Smooth muscle cell (in vitro differentiated cells): ENCODE measurements around the gene LMX1B. TPM values are rescaled to one million over a fixed set of nuclear protein-coding genes. Genes with fewer than 3 reads are reported as not detected.

Experiments used
- DNase-seq: peaks from one replicate; lab custom pipeline; 2025; ENCODE audit not compliant: unreplicated experiment; lab: John Stamatoyannopoulos, UW
- H2AFZ ChIP-seq: fragments of 200-600 bp; sonication (generic); 2 replicates; pipeline ENCODE4 v1.6.0; 2016; ENCODE audit warnings: antibody characterized with exemption, low read depth, mild to moderate bottlenecking
- H3F3A ChIP-seq: fragments of 200-600 bp; sonication (generic); 2 replicates; pipeline ENCODE4 v1.6.0; 2017; ENCODE audit warnings: antibody characterized with exemption, low read depth
- H3K27ac ChIP-seq: fragments of 200-600 bp; sonication (generic); 2 replicates; pipeline ENCODE4 v1.5.1; 2016; ENCODE audit warnings: low read depth, mild to moderate bottlenecking
- H3K27me3 ChIP-seq: fragments of 200-600 bp; sonication (generic); 2 replicates; pipeline ENCODE4 v1.6.1; 2016; ENCODE audit warnings: low read depth, mild to moderate bottlenecking
- H3K36me3 ChIP-seq: fragments of 200-600 bp; sonication (generic); 2 replicates; pipeline ENCODE4 v1.5.1; 2016; ENCODE audit warnings: low read depth
- H3K4me1 ChIP-seq: fragments of 200-600 bp; sonication (generic); 2 replicates; pipeline ENCODE4 v1.5.1; 2016; ENCODE audit warnings: low read depth
- H3K4me2 ChIP-seq: fragments of 200-600 bp; sonication (generic); 2 replicates; pipeline ENCODE4 v1.6.0; 2016; ENCODE audit warnings: mild to moderate bottlenecking
- H3K4me3 ChIP-seq: fragments of 200-600 bp; sonication (generic); 2 replicates; pipeline ENCODE4 v1.5.1; 2016; ENCODE audit warnings: mild to moderate bottlenecking
- H3K79me2 ChIP-seq: fragments of 200-600 bp; sonication (generic); 2 replicates; pipeline ENCODE4 v1.6.0; 2016; ENCODE audit warnings: low read depth, mild to moderate bottlenecking
- H3K9ac ChIP-seq: fragments of 200-600 bp; sonication (generic); 2 replicates; pipeline ENCODE4 v1.6.0; 2016; ENCODE audit warnings: low read depth
- H3K9me3 ChIP-seq: fragments of 200-600 bp; sonication (generic); replicated peaks from 2 replicates; pipeline ENCODE4 v1.5.1; 2016; ENCODE audit warnings: low read depth
- H4K20me1 ChIP-seq: fragments of 200-600 bp; sonication (generic); 2 replicates; pipeline ENCODE4 v1.6.0; 2016; ENCODE audit warnings: low read depth
- WGBS: methylation state at CpG from one replicate; pipeline ENCODE4 v1.1.7; 2016; ENCODE audit warnings: low lambda C conversion rate; 5-methylcytosine and 5-hydroxymethylcytosine counted together
- polyA plus RNA-seq: library from polyadenylated mRNA; unstranded; fragments of >200 nt; fragmentation: Nextera tagmentation; extraction: Ambion mirVana; gene quantifications from 2 replicates; pipeline ENCODE4 v1.2.1, GENCODE V29; 2016
- total RNA-seq: library from RNA; depleted of rRNA; stranded (reverse); fragments of >200 nt; gene quantifications from 2 replicates; pipeline ENCODE4 v1.2.3, GENCODE V29; 2014
- TF ChIP-seq, protein P1 (sequence below): fragments of 200-600 bp; sonication (generic); IDR thresholded peaks from 2 replicates; pipeline ENCODE4 v1.5.1; 2017; ENCODE audit warnings: borderline replicate concordance, mild to moderate bottlenecking, antibody characterized with exemption; ENCODE audit not compliant: insufficient read depth, poor library complexity, severe bottlenecking

LMX1B gene
- total and polyA plus RNA-seq, 2 experiments from 2014 or later: not detected

DNA sequence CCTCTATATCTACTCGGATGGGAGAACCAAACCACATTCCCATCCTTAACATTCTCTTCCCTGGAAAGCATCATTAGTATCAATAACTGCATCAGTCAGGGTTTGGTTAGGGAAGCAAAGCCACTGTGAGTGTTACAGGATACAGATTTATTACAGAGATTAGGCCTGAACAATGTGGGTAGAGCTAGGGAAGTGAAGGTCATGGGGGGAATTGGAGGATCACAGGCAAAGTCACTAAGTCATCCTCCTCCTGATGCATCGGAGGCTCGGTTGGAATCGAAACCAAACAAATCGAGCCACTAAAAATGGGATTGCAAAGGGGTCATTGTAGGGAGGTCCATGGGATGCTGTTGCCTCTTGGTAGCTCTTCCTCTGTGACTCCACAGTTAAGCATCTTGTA, 129.3 kb downstream of the LMX1B start:
- Histone ChIP-seq H2AFZ (no peak overlapping the region), H3F3A (no peaks in the 10 kb centered on the region), H3K4me2 (no peak overlapping the region), H3K79me2 (no peaks in the 10 kb centered on the region), H3K27me3 (peaks cover 36% of the 10 kb centered on the region), H3K4me3 (no peak overlapping the region), H3K27ac (no peak overlapping the region), H3K9me3 (no peaks in the 10 kb centered on the region), H3K36me3 (no peaks in the 10 kb centered on the region), H3K9ac (no peak overlapping the region), H3K4me1 (no peaks in the 10 kb centered on the region), H4K20me1 (no peaks in the 10 kb centered on the region)
- TF ChIP-seq, protein P1, sequence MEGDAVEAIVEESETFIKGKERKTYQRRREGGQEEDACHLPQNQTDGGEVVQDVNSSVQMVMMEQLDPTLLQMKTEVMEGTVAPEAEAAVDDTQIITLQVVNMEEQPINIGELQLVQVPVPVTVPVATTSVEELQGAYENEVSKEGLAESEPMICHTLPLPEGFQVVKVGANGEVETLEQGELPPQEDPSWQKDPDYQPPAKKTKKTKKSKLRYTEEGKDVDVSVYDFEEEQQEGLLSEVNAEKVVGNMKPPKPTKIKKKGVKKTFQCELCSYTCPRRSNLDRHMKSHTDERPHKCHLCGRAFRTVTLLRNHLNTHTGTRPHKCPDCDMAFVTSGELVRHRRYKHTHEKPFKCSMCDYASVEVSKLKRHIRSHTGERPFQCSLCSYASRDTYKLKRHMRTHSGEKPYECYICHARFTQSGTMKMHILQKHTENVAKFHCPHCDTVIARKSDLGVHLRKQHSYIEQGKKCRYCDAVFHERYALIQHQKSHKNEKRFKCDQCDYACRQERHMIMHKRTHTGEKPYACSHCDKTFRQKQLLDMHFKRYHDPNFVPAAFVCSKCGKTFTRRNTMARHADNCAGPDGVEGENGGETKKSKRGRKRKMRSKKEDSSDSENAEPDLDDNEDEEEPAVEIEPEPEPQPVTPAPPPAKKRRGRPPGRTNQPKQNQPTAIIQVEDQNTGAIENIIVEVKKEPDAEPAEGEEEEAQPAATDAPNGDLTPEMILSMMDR: no peak
- DNase-seq: no peak
- 91% methylated on average over 5 of the region's 5 CpGs for WGBS

DNA sequence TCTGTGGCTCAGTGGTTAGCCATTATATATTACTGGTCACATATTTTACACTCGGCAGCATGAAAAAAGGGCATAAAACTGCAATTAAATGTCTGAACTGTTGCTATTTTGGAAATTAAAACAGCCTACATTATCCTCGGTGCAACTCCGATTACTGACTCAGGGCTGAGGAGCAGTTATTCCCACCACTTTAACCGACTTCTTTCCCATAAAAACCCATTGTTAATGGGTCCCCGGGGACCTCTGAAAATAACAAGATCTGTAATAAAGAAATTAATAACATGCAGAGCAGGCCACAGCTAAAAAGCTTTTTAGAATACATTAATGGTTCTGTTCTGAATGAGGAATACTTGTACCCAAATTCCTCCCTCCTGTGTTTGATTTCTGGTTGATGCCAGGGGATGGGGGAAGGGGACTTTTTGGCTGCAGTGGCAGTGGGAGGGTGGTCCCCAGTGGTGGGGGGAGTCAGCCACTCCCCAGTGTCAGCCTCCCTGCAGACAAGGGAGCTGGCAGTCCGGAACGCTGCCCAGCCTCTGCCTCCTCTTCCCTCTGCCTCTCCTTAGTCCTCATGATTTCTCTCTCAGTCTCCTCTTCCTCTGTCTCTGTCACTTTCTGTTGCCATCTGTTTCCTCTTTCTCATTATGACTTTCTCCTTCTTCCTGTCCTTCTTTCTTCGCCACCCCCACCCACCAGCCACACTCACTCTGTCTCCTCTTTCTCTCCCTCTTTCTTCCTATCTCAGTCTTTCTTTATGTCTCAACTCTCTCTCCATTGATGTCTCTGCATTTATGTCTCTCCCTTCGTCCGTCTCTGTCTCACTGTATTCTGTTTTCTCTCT, 132.1 kb downstream of the LMX1B start:
- H4K20me1 ChIP-seq: no peaks in the 10 kb centered on the region
- H3K27ac ChIP-seq: no peak overlapping the region
- no peak overlapping the region for H3K9ac ChIP-seq
- H3K36me3 ChIP-seq: no peaks in the 10 kb centered on the region
- peaks cover 25% of the 10 kb centered on the region for H3K27me3 ChIP-seq
- no peaks in the 10 kb centered on the region for H3K4me1 ChIP-seq
- no peaks in the 10 kb centered on the region for H3F3A ChIP-seq
- no peaks in the 10 kb centered on the region for H3K79me2 ChIP-seq
- H2AFZ ChIP-seq: no peak overlapping the region
- TF ChIP-seq, protein P1: no peak
- no peak for DNase-seq
- H3K4me3 ChIP-seq: no peak overlapping the region
- no peak overlapping the region for H3K4me2 ChIP-seq
- no peaks in the 10 kb centered on the region for H3K9me3 ChIP-seq
- WGBS: 84% methylated on average over 10 of the region's 10 CpGs

Other genes starting within 250 kb of the LMX1B start
- 12.3 and 13.3 TPM in 2 replicates for gene ZBTB43, start 191.1 kb downstream of the LMX1B start, total RNA-seq
- gene ZBTB43, start 191.1 kb downstream of the LMX1B start, polyA plus RNA-seq: 10.8 and 11.5 TPM in 2 replicates
- 17.8 and 20.1 TPM in 2 replicates for gene ZBTB34, start 246.7 kb downstream of the LMX1B start, total RNA-seq
- gene ZBTB34, start 246.7 kb downstream of the LMX1B start, polyA plus RNA-seq: 4.7 and 6.3 TPM in 2 replicates